WTC11 (cell line): ENCODE data around the gene HLCS. TPM values are rescaled to one million over a fixed set of nuclear protein-coding genes. Genes with fewer than 3 reads are reported as not detected.

Experiments
- ATAC-seq: fragments of 200-7000 bp; cut with Tn5 transposase; 2 replicates; pipeline ENCODE4 v1.10.0; 2021; ENCODE audit warnings: mild to moderate bottlenecking, moderate library complexity
- CTCF ChIA-PET: fragments of 300-600 bp; sonication (Branson Sonifier 250); formaldehyde crosslinking; loops from one replicate; lab custom pipeline; 2021; ENCODE audit warnings: antibody characterized with exemption; lab: Charles Lee
- POLR2A ChIA-PET: fragments of 350-600 bp; sonication (Branson Sonifier 250); formaldehyde crosslinking; loops from one replicate; lab custom pipeline; 2021; ENCODE audit warnings: antibody characterized with exemption; lab: Charles Lee
- DNase-seq: peaks from one replicate; pipeline ENCODE4 v3.0.0; 2021; ENCODE audit warnings: low spot score
- H3K27ac Mint-ChIP-seq: 2 replicates; pipeline ENCODE4 v1.8.0; 2021; ENCODE audit warnings: mixed read lengths
- H3K27me3 Mint-ChIP-seq: 2 replicates; pipeline ENCODE4 v1.8.0; 2021; ENCODE audit warnings: low read depth, mild to moderate bottlenecking, moderate library complexity, mixed read lengths
- H3K36me3 Mint-ChIP-seq: 2 replicates; pipeline ENCODE4 v1.8.0; 2021; ENCODE audit warnings: mixed read lengths
- H3K4me1 Mint-ChIP-seq: 2 replicates; pipeline ENCODE4 v1.8.0; 2022; ENCODE audit warnings: mixed read lengths
- H3K4me3 Mint-ChIP-seq: 2 replicates; pipeline ENCODE4 v1.8.0; 2021; ENCODE audit warnings: mild to moderate bottlenecking, moderate library complexity, mixed read lengths
- H3K9me3 Mint-ChIP-seq: 2 replicates; pipeline ENCODE4 v1.8.0; 2021; ENCODE audit warnings: mixed read lengths
- ATF1 ChIP-seq: sonication (generic); formaldehyde crosslinking; IDR thresholded peaks from 2 replicates; pipeline ENCODE4 v1.8.1; 2023; ENCODE audit warnings: mild to moderate bottlenecking, moderate library complexity, missing genetic modification reagents
- GRHL2 ChIP-seq: fragments of 250-450 bp; sonication (Bioruptor Pico); IDR thresholded peaks from 2 replicates; pipeline ENCODE4 v1.8.0; 2022; ENCODE audit warnings: mild to moderate bottlenecking, moderate library complexity; ENCODE audit not compliant: insufficient replicate concordance, severe bottlenecking
- JAZF1 ChIP-seq: fragments of 250-450 bp; sonication (Bioruptor Pico); IDR thresholded peaks from 2 replicates; pipeline ENCODE4 v1.9.0; 2021; ENCODE audit warnings: moderate library complexity, mild to moderate bottlenecking, inconsistent platforms
- JUN ChIP-seq: sonication (generic); formaldehyde crosslinking; IDR thresholded peaks from 2 replicates; pipeline ENCODE4 v1.8.0; 2023; ENCODE audit warnings: mild to moderate bottlenecking, missing genetic modification reagents
- MYBL2 ChIP-seq: sonication (generic); formaldehyde crosslinking; IDR thresholded peaks from 2 replicates; pipeline ENCODE4 v1.8.1; 2023; ENCODE audit warnings: mild to moderate bottlenecking, moderate library complexity, missing genetic modification reagents
- NFE2L1 ChIP-seq: sonication (generic); formaldehyde crosslinking; IDR thresholded peaks from 2 replicates; pipeline ENCODE4 v1.8.1; 2023; ENCODE audit warnings: missing genetic modification reagents
- OVOL2 ChIP-seq: fragments of 250-450 bp; sonication (Bioruptor Pico); IDR thresholded peaks from 2 replicates; pipeline ENCODE4 v1.9.0; 2021; ENCODE audit warnings: mild to moderate bottlenecking, borderline replicate concordance
- PRRX2 ChIP-seq: fragments of 250-450 bp; sonication (Bioruptor Pico); IDR thresholded peaks from 2 replicates; pipeline ENCODE4 v1.8.0; 2021; ENCODE audit warnings: mild to moderate bottlenecking
- RORB ChIP-seq: fragments of 250-450 bp; sonication (Bioruptor Pico); IDR thresholded peaks from 2 replicates; pipeline ENCODE4 v1.9.0; 2021; ENCODE audit warnings: mild to moderate bottlenecking
- SP1 ChIP-seq: sonication (generic); formaldehyde crosslinking; conservative IDR thresholded peaks from 2 replicates; pipeline ENCODE4 v1.8.1; 2022; ENCODE audit warnings: missing genetic modification reagents
- TEAD4 ChIP-seq: sonication (generic); formaldehyde crosslinking; IDR thresholded peaks from 2 replicates; pipeline ENCODE4 v1.8.0; 2022; ENCODE audit warnings: mild to moderate bottlenecking, missing genetic modification reagents
- ZNF219 ChIP-seq: sonication (generic); formaldehyde crosslinking; IDR thresholded peaks from 2 replicates; pipeline ENCODE4 v1.8.0; 2023; ENCODE audit warnings: missing genetic modification reagents, mild to moderate bottlenecking, borderline replicate concordance
- total RNA-seq: library from RNA; stranded (reverse); gene quantifications from 3 replicates; pipeline ENCODE4 v1.2.3, GENCODE V29; 2021
- TF ChIP-seq, protein P1 (sequence below): sonication (generic); formaldehyde crosslinking; IDR thresholded peaks from 2 replicates; pipeline ENCODE4 v1.8.0; 2023; ENCODE audit warnings: missing genetic modification reagents, mild to moderate bottlenecking, borderline replicate concordance
- TF ChIP-seq, protein P2 (sequence below): sonication (generic); formaldehyde crosslinking; IDR thresholded peaks from 2 replicates; pipeline ENCODE4 v1.8.1; 2023; ENCODE audit warnings: mild to moderate bottlenecking, missing genetic modification reagents, moderate library complexity
- TF ChIP-seq, protein P3 (sequence below): fragments of 250-450 bp; sonication (Bioruptor Pico); IDR thresholded peaks from 2 replicates; pipeline ENCODE4 v1.9.0; 2021; ENCODE audit warnings: moderate library complexity, mild to moderate bottlenecking, inconsistent platforms, borderline replicate concordance
- TF ChIP-seq, protein P4 (sequence below): sonication (generic); formaldehyde crosslinking; IDR thresholded peaks from 2 replicates; pipeline ENCODE4 v1.8.0; 2022; ENCODE audit warnings: mild to moderate bottlenecking, missing genetic modification reagents
- TF ChIP-seq, protein P5 (sequence below): sonication (generic); formaldehyde crosslinking; IDR thresholded peaks from 2 replicates; pipeline ENCODE4 v1.8.0; 2022; ENCODE audit warnings: missing genetic modification reagents

HLCS gene
- total RNA-seq, 1 experiment from 2014 or later, result 9.3 TPM

DNA sequence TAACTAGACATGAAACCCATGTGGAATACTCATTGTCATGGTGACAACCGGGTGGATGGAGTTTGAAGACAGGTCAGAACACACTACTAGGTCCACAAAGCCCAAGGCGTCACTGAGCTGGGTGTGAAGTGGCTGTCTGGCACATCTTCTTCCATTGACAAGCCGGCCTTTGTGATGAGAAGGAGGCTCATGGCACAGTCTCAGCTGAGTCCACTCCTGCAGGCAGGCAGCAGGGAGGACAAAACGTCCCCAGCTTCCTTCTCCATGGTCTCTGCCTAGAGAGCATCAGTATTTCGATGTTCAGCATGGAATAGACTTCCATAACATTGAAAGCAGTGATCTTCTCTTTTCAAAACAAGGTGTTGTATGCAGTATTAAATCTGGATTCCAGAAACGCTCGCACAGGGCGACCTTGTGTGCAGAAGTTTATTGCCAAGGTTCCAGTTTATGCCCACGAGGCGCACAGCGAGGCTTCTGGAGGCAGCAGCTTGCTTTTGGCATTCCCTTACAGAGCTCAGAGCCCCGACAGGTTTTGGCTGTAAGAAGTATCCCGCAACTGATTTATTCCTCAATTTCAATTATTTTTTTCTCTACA lies 163.3 kb downstream of the HLCS start:
- H3K4me3 Mint-ChIP-seq, result no peak overlapping the region
- peaks cover 2% of the 10 kb centered on the region; the same call in 1 of the 2 replicates for H3K27me3 Mint-ChIP-seq
- TF ChIP-seq, protein P1, sequence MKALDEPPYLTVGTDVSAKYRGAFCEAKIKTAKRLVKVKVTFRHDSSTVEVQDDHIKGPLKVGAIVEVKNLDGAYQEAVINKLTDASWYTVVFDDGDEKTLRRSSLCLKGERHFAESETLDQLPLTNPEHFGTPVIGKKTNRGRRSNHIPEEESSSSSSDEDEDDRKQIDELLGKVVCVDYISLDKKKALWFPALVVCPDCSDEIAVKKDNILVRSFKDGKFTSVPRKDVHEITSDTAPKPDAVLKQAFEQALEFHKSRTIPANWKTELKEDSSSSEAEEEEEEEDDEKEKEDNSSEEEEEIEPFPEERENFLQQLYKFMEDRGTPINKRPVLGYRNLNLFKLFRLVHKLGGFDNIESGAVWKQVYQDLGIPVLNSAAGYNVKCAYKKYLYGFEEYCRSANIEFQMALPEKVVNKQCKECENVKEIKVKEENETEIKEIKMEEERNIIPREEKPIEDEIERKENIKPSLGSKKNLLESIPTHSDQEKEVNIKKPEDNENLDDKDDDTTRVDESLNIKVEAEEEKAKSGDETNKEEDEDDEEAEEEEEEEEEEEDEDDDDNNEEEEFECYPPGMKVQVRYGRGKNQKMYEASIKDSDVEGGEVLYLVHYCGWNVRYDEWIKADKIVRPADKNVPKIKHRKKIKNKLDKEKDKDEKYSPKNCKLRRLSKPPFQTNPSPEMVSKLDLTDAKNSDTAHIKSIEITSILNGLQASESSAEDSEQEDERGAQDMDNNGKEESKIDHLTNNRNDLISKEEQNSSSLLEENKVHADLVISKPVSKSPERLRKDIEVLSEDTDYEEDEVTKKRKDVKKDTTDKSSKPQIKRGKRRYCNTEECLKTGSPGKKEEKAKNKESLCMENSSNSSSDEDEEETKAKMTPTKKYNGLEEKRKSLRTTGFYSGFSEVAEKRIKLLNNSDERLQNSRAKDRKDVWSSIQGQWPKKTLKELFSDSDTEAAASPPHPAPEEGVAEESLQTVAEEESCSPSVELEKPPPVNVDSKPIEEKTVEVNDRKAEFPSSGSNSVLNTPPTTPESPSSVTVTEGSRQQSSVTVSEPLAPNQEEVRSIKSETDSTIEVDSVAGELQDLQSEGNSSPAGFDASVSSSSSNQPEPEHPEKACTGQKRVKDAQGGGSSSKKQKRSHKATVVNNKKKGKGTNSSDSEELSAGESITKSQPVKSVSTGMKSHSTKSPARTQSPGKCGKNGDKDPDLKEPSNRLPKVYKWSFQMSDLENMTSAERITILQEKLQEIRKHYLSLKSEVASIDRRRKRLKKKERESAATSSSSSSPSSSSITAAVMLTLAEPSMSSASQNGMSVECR, result no peak
- TF ChIP-seq SP1 (CRISPR knock-in tag) (no peak), GRHL2 (CRISPR knock-in tag) (no peak), OVOL2 (CRISPR knock-in tag) (no peak), ATF1 (CRISPR knock-in tag) (no peak), ZNF219 (CRISPR knock-in tag) (no peak), PRRX2 (CRISPR knock-in tag) (no peak), TEAD4 (CRISPR knock-in tag) (no peak), NFE2L1 (CRISPR knock-in tag) (no peak), RORB (no peak), JAZF1 (CRISPR knock-in tag) (no peak), MYBL2 (CRISPR knock-in tag) (no peak), JUN (CRISPR knock-in tag) (no peak)
- TF ChIP-seq, protein P2, sequence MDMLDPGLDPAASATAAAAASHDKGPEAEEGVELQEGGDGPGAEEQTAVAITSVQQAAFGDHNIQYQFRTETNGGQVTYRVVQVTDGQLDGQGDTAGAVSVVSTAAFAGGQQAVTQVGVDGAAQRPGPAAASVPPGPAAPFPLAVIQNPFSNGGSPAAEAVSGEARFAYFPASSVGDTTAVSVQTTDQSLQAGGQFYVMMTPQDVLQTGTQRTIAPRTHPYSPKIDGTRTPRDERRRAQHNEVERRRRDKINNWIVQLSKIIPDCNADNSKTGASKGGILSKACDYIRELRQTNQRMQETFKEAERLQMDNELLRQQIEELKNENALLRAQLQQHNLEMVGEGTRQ, result no peak
- TF ChIP-seq, protein P3, sequence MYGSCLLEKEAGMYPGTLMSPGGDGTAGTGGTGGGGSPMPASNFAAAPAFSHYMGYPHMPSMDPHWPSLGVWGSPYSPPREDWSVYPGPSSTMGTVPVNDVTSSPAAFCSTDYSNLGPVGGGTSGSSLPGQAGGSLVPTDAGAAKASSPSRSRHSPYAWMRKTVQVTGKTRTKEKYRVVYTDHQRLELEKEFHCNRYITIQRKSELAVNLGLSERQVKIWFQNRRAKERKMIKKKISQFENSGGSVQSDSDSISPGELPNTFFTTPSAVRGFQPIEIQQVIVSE (CRISPR knock-in tag), result no peak
- TF ChIP-seq, protein P4, sequence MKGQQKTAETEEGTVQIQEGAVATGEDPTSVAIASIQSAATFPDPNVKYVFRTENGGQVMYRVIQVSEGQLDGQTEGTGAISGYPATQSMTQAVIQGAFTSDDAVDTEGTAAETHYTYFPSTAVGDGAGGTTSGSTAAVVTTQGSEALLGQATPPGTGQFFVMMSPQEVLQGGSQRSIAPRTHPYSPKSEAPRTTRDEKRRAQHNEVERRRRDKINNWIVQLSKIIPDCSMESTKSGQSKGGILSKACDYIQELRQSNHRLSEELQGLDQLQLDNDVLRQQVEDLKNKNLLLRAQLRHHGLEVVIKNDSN (CRISPR knock-in tag), result no peak
- TF ChIP-seq, protein P5, sequence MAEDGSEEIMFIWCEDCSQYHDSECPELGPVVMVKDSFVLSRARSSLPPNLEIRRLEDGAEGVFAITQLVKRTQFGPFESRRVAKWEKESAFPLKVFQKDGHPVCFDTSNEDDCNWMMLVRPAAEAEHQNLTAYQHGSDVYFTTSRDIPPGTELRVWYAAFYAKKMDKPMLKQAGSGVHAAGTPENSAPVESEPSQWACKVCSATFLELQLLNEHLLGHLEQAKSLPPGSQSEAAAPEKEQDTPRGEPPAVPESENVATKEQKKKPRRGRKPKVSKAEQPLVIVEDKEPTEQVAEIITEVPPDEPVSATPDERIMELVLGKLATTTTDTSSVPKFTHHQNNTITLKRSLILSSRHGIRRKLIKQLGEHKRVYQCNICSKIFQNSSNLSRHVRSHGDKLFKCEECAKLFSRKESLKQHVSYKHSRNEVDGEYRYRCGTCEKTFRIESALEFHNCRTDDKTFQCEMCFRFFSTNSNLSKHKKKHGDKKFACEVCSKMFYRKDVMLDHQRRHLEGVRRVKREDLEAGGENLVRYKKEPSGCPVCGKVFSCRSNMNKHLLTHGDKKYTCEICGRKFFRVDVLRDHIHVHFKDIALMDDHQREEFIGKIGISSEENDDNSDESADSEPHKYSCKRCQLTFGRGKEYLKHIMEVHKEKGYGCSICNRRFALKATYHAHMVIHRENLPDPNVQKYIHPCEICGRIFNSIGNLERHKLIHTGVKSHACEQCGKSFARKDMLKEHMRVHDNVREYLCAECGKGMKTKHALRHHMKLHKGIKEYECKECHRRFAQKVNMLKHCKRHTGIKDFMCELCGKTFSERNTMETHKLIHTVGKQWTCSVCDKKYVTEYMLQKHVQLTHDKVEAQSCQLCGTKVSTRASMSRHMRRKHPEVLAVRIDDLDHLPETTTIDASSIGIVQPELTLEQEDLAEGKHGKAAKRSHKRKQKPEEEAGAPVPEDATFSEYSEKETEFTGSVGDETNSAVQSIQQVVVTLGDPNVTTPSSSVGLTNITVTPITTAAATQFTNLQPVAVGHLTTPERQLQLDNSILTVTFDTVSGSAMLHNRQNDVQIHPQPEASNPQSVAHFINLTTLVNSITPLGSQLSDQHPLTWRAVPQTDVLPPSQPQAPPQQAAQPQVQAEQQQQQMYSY (CRISPR knock-in tag), result no peak
- TF ChIP-seq, all 79 proteins: peak for 0
- Mint-ChIP-seq H3K27ac (no peak overlapping the region), H3K9me3 (peaks cover 13% of the 10 kb centered on the region), H3K4me1 (no peaks in the 10 kb centered on the region), H3K36me3 (peaks cover 11% of the 10 kb centered on the region)
- CTCF ChIA-PET, result interaction anchor here (1.1 kb wide), 2 partner anchors 114 to 173 kb away, joined by 3 to 4 read pairs; no protein-coding TSS in a partner anchor
- POLR2A ChIA-PET, result interaction anchor here (0.6 kb wide), 1 partner anchor 199 kb away, joined by 3 read pairs; no protein-coding TSS in a partner anchor
- DNase-seq (no peak), ATAC-seq (no peak)
